Measurements from ENCODE around the gene HGS.

GRCh38 chr17:81715107-81715871 lies 31.5 kb downstream of the HGS start:
- TF ChIP-seq CTCF (IDR thresholded peaks at IDR 0.05; ENCODE audit: low read depth, low read length, poor library complexity, severe bottlenecking) (no peak), EZH2phosphoT487 (IDR thresholded peaks at IDR 0.05; ENCODE audit: borderline replicate concordance, low read length) (no peak)

Data from DOHH2 (cell line).